HL-60/S4 treated with phorbol 12-myristate 13-acetate at 8.2 ng/mL for 4 days and 3 days (cell line): ENCODE data around the gene MPRIP.

Experiments
- in situ Hi-C: fragments of 300-500 bp; cut with MboI; formaldehyde crosslinking; loops from 2 replicates; pipeline ENCODE4 v1.15.0; 2022; ENCODE audit warnings: low sequenced_read_pairs

The MPRIP gene

GRCh38 chr17:17081304-17081940 lies 39.2 kb downstream of the MPRIP start:
- in situ Hi-C loops: no loop called here

DNA sequence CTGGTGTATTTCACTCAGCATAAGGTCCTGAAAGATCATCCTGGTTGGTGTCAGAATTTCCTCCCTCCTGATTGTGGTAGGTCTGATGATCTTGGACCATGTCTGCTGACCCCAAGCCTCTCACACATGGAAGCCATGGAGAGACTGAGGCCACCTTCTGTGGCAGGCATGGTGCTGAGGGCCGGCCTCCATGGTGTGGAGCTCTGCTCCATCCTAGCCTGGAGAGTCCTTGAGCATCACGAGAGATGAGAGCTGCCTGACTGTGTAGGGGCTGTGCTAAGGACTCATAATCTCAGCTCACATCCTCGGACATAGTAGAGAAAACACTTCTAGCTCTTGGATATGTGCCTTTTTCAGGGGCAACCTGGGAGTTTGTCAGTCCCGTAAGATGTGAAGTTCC lies 40.6 kb downstream of the MPRIP start:
- in situ Hi-C loops: no loop called here

GRCh38 chr17:17084317-17084835 lies 42.1 kb downstream of the MPRIP start:
- in situ Hi-C loops: no loop called here

- in situ Hi-C loops: no loop called here
These were observed 42.7 kb downstream of the MPRIP start for GRCh38 chr17:17084941-17085340.

DNA sequence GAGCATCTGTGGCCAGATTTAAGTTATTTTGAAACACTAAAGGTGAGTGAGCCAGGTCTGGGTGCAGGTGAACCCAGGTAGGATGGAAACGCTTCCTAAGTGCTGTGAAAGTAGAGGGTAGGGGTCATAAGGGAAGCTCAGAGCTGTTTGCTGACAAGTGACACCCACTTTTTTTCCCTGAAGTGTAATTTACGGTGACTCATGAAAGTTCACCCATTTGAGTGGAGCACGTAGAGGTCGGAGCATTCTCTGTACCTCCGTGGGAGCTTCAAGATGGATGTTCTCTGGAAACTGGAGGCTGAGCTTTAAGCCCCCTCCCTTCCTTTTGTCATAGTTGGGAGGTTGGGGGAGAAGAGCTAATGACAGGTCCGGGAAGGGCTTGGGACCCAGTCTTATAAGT lies 44.3 kb downstream of the MPRIP start:
- in situ Hi-C loops: no loop called here

- in situ Hi-C loops: no loop called here
These were observed 45.3 kb downstream of the MPRIP start for GRCh38 chr17:17087424-17088015.

GRCh38 chr17:17088086-17088485 lies 45.8 kb downstream of the MPRIP start:
- in situ Hi-C loops: no loop called here

DNA sequence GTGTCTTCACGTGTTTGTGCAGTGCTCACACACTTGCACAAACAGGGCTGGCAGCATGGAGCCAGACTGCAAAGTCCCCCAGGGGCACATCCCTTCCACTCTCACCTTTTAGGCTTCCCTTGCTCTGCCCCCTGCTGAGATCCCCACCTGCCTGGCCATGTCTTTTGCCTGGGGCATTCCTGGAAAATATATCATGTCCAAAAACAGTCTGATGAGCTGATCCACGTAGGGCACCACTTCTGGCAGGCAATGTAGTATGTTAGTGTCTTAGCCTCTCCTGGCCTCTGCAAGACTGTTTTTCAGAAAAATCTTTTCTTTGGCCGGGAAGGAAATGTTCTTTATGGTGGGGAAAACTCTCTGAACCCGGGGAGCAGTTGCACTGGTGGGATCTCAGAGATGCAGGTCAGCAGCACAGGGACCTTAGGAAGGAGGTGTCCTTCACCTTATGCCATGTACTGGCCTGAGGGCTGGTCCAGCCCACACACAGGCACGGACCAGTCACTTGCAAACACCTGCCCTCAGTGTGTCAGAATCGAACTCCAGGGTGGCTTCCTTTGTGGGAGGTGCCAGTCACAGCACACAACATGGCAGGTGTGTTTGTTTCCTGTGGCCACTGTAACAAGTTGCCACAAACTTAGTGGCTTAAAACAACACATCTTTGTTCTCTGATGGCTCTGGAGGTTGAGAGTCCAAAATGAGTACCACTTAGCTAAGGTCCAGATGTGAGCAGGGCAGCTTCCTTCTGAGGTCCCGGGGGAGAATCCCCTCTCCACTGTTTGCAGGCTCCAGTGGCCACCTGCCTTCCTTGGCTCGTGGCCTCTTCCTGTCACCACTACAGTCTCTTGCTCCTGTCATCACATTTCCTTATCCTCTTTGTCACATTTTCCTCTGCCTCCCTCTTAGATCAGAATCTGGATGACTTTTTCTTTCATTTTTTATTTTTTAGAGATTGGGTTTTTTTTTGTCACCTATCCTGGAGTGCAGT lies 46.6 kb downstream of the MPRIP start:
- in situ Hi-C loops: no loop called here

- in situ Hi-C loops: no loop called here
These were observed 47.8 kb downstream of the MPRIP start for GRCh38 chr17:17089796-17090641.

- in situ Hi-C loops: no loop called here
These were observed 48.4 kb downstream of the MPRIP start for GRCh38 chr17:17090642-17091103.

GRCh38 chr17:17091276-17091675 lies 49.0 kb downstream of the MPRIP start:
- in situ Hi-C loops: no loop called here

DNA sequence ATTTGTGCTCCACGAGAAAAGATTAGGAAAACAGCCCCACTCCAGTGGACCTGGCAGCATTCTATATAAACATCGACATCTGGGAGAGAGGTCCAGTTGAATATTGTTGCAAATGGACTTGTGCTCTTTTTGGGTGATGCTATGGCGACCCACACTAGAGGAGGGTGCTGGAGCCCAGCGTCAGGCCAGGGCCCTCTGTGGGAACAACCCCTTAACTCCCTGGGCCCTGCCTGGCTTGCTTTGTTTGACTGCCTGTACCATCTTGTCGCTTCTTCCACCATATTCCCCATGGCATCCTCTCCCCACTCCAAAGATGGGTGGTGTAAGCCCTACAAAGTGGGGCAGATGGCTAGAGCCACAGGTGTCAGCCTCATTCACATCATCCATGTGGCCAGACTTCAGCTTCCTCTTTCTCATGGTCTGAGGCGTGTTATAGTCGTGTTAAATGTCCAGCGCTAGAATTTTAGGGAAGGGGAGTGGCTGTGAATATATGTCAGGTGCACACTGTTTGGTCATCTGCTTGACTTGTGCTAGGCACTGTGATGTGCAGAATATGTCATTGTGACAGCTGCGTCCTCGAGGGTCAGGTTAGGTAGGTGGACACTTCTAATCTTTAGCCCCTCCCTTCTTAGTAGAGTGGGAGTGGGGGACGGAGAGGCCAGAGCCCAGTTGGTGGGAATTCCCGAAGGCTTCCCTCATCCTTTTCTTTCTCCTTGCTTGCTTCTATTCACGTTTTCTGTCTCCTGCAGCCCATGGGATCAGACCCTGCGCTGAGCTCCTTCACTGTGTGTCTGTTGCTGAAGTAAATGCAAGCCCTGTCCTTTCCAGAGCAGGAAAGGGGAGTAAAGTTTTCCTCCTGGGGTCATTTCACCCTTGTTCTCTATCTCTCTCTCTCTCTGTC lies 49.8 kb downstream of the MPRIP start:
- in situ Hi-C loops: no loop called here

DNA sequence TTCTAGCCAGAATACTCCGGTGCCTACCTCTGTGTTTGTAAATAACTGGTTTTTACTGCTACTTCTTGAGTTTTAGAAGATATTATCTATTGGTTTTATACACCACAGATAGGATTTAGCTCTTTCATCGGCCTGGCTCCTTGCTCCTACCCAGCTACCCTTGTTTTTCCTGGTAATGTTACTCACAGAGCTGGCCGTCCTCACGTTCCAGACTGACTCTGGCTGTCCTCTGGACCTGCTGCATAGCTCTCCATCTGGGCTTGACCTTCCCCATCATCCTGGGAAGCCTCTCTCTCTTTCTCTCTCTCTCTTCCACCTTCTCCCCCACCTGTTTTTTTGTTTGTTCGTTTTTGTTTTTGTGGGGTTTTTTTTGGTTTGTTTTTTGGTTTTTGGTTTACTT lies 51.5 kb downstream of the MPRIP start:
- in situ Hi-C loops: no loop called here

DNA sequence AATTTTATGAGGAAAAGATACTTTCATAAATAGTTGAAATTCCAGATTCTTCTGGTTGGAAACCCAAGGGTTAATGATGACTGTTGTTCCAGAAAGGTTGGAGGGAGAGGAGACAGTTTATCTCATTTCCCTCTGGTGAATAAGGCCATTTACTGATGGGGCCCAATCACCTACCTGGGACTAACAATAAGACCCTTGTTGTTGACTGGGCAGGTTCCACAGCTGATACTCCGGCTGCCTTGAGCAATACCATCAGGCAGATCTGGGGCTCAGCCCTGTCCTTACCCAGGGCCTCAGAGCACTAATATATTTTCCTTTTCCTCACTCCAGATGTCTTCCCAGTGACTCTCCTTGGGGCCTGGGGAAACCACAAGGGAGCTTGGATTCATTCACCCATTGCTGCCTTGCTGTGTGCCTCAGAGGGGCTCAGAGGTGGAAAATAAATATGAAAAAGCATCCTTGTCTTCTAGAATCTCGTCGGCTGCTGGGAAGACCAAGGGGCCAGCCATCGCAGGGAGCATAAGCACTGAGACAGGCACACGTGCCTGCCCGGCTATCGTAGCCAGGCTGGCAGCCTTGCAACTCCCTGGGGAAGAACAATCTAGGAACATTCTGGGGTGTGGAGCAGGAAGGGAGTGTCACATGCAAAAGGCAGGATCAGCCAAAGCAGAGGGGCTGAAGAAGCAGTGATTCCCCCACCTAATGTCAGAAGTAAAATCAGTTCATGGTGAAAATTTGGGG lies 54.4 kb downstream of the MPRIP start:
- in situ Hi-C loops: no loop called here

- in situ Hi-C loops: no loop called here
These were observed 55.6 kb downstream of the MPRIP start for GRCh38 chr17:17097763-17098345.

- in situ Hi-C loops: no loop called here
These were observed 56.4 kb downstream of the MPRIP start for GRCh38 chr17:17098551-17099179.

DNA sequence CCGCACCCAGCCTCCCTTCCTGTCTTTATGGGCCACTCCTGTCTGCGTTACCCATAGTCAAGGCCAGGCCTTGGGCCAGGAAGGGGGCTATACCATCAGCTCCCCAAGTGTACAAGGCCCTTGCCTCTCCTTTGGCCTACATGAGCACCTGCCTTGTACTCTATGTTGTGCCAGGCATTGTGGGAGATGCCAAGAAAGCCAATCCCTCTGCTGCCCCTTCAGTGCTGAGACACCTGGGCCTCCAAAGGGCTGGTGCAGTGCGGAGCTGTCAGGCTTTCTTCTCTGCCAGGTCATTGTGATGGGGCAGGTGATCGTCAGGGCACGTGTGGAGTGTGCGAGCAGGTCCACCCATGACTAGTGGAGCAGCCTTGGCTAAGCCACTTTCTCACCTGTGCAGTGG lies 59.9 kb downstream of the MPRIP start:
- in situ Hi-C loops: loop anchor here (25.0 kb wide), 1 partner anchor 90 kb away; no protein-coding TSS in a partner anchor

DNA sequence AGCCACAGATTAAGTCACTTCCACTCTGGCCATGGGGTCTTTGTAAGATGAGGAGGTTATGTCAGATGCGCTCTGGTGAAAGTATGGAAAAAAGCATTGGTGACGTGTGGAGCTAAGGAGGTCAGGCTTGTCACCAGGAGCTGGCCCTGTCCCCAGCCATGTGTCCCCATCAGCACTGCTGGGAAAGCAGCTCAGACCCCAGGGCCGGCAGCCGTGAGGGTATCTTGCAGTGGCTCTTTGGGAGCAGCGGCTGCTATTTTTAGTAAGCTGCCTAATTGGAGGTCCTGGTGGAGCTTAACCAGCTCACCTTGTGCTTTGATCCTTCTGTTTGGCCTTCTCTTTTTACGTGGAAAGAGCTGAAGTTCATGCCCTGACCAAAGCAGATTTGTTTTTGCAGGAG lies 60.9 kb downstream of the MPRIP start:
- in situ Hi-C loops: loop anchor here (25.0 kb wide), 1 partner anchor 91 kb away; no protein-coding TSS in a partner anchor
